Muscle of leg (tissue), 11 donors: Measurements from ENCODE around the gene MX1. TPM values are rescaled to one million over a fixed set of nuclear protein-coding genes. Genes with fewer than 3 reads are reported as not detected.
"Not testable (repeated sequence)": the region's sequence is repeated elsewhere in the genome, so short reads cannot be mapped to it uniquely, and the experiment has no call there.

Experiments
- DNase-seq: peaks from one replicate; pipeline ENCODE4 v3.0.0; 2013
- H3K27ac ChIP-seq: one replicate; pipeline ENCODE4 v1.5.1; 2013; ENCODE audit warnings: mild to moderate bottlenecking, low read length, control low read depth
- H3K27me3 ChIP-seq: one replicate; pipeline ENCODE4 v1.6.1; 2013; ENCODE audit warnings: low read length; ENCODE audit not compliant: control insufficient read depth, insufficient read depth
- H3K36me3 ChIP-seq: one replicate; pipeline ENCODE4 v1.6.1; 2013; ENCODE audit warnings: low read length; ENCODE audit not compliant: control insufficient read depth, insufficient read depth
- H3K4me1 ChIP-seq: one replicate; pipeline ENCODE4 v1.6.1; 2013; ENCODE audit warnings: low read length; ENCODE audit not compliant: control insufficient read depth, insufficient read depth
- H3K4me3 ChIP-seq: one replicate; pipeline ENCODE4 v1.5.1; 2013; ENCODE audit warnings: low read length, control low read depth
- H3K9me3 ChIP-seq: replicated peaks from 2 replicates; pipeline ENCODE4 v1.6.1; 2013; ENCODE audit warnings: low read depth, low read length; ENCODE audit not compliant: control insufficient read depth
- WGBS: methylation state at CpG from one replicate; pipeline ENCODE4 v1.1.5; 2013; ENCODE audit warnings: missing lambda C conversion rate; ENCODE audit not compliant: insufficient coverage; 5-methylcytosine and 5-hydroxymethylcytosine counted together
- polyA plus RNA-seq, 8 donors: library from polyadenylated mRNA; unstranded; fragments of 120-200 nt; gene quantifications; one replicate each; pipeline versions ENCODE4 v1.2.1 to v1.2.3, GENCODE V29; 2013; ENCODE audit warnings: inconsistent platforms in 1 of 8, low replicate concordance in 1 of 8; ENCODE audit not compliant: insufficient read length in 8 of 8, insufficient read depth in 1 of 8
- total RNA-seq: library from RNA; stranded (reverse); fragments of 120-200 nt; gene quantifications from one replicate; pipeline ENCODE4 v1.2.4, GENCODE V29; 2013

MX1 gene
- total and polyA plus RNA-seq, 9 donors: 1.7 to 6.2 (median 3.8) TPM

GRCh38 chr21:41419921-41420862 is 5.8 kb upstream of the MX1 start:
- peak overlapping the region; percentile 87 for H3K27ac ChIP-seq
- peak; percentile 98 for DNase-seq
- H3K9me3 ChIP-seq: no peaks in the 10 kb centered on the region
- H3K4me1 ChIP-seq: peaks cover 19% of the 10 kb centered on the region
- 10% methylated on average over 30 of the region's 54 CpGs for WGBS
- peak overlapping the region; percentile 59 for H3K4me3 ChIP-seq
- no peaks in the 10 kb centered on the region for H3K27me3 ChIP-seq
- no peaks in the 10 kb centered on the region for H3K36me3 ChIP-seq

- no CpG with 5 or more reads among the region's 8 CpGs for WGBS
- H3K27ac ChIP-seq: peak overlapping the region; percentile 87
Observed at GRCh38 chr21:41420998-41421397, 5.0 kb upstream of the MX1 start.

GRCh38 chr21:41422546-41423304 is 3.3 kb upstream of the MX1 start:
- 87% methylated on average over 12 of the region's 19 CpGs for WGBS
- no peak overlapping the region for H3K27ac ChIP-seq

More at GRCh38 chr21:41420998-41421397, 5.0 kb upstream of the MX1 start:
- H3K4me3 ChIP-seq: peak overlapping the region; percentile 59
- H3K9me3 ChIP-seq, H3K36me3 ChIP-seq, DNase-seq, H3K27me3 ChIP-seq: not testable (repeated sequence)
- peaks cover 24% of the 10 kb centered on the region for H3K4me1 ChIP-seq

GRCh38 chr21:41423305-41423636 is 2.8 kb upstream of the MX1 start:
- WGBS: 100% methylated on average over 1 of the region's 5 CpGs
- DNase-seq, H3K4me3 ChIP-seq, H3K36me3 ChIP-seq, H3K9me3 ChIP-seq, H3K27ac ChIP-seq: not testable (repeated sequence)
- Histone ChIP-seq H3K4me1 (peaks cover 38% of the 10 kb centered on the region), H3K27me3 (peaks cover 15% of the 10 kb centered on the region)

More at GRCh38 chr21:41422546-41423304, 3.3 kb upstream of the MX1 start:
- peaks cover 4% of the 10 kb centered on the region for H3K36me3 ChIP-seq
- no peak for DNase-seq
- H3K4me3 ChIP-seq: no peak overlapping the region
- H3K27me3 ChIP-seq: peaks cover 15% of the 10 kb centered on the region
- no peaks in the 10 kb centered on the region for H3K9me3 ChIP-seq
- peaks cover 33% of the 10 kb centered on the region for H3K4me1 ChIP-seq

DNA sequence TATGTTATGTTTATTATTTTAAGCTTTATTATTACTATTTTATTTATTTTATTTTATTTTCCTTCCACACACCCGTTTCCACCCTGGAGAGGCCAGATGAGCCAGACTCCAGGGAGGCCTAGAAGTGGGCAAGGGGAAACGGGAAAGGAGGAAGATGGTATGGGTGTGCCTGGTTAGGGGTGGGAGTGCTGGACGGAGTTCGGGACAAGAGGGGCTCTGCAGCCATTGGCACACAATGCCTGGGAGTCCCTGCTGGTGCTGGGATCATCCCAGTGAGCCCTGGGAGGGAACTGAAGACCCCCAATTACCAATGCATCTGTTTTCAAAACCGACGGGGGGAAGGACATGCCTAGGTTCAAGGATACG is 468 bp upstream of the MX1 start:
- peak overlapping the region; percentile 85 for H3K27ac ChIP-seq
- DNase-seq: no peak
- peaks cover 27% of the 10 kb centered on the region for H3K36me3 ChIP-seq
- H3K4me1 ChIP-seq: peaks cover 37% of the 10 kb centered on the region
- H3K27me3 ChIP-seq: peaks cover 18% of the 10 kb centered on the region
- WGBS: 43% methylated on average over 5 of the region's 7 CpGs
- peak overlapping the region; percentile 91 for H3K4me3 ChIP-seq
- no peaks in the 10 kb centered on the region for H3K9me3 ChIP-seq

DNA sequence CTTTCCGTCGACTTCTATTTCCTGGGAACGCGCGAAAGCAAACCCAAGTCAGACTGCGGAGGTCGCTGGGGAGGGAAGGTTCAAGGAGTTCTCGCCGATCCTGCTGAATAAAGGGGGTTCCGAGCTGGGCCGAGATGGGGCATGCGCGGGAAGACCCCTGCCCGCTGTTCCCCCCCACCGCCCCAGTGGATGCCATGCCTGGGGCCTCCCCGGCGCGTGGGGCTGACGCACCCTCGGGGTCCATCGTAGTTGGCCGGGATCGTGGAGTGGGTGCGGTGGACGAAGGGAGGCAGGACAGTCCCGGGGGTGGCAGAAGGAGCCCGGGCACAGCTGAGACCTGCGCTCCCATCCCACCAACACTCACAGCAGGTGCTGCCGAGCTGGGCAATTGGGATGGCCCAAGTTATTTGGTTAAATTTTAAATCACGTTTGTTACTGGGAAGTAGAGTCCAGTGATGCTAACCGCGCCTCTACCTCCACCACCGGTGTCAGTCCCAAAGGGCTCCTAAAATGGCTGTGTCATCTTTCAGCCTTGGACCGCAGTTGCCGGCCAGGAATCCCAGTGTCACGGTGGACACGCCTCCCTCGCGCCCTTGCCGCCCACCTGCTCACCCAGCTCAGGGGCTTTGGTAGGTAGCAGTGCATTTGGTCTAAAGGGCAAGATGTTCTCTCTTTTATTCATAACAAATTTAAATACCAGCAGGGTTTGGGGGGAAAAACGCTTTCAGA is 801 bp downstream of the MX1 start:
- WGBS: 2% methylated on average over 15 of the region's 41 CpGs
- H3K27ac ChIP-seq: peak overlapping the region; percentile 85
- peaks cover 33% of the 10 kb centered on the region for H3K4me1 ChIP-seq
- peaks cover 18% of the 10 kb centered on the region for H3K27me3 ChIP-seq
- DNase-seq: no peak
- peak overlapping the region; percentile 91 for H3K4me3 ChIP-seq
- H3K36me3 ChIP-seq: peaks cover 30% of the 10 kb centered on the region
- H3K9me3 ChIP-seq: no peaks in the 10 kb centered on the region

DNA sequence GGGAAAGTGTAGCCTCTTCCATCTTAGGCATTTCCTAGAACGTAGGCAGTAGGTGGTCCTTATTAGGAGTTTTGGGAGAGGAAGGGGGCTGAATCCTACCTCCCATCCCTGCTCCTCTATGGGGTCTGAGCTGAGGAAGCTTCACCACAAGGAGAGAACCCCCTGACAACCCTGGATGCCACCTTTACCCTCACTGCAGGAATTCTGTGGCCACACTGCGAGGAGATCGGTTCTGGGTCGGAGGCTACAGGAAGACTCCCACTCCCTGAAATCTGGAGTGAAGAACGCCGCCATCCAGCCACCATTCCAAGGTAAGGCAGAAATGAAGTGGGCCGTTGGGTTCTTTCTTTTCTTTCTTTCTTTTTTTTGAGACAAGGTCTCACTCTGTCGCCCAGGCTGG is 1.5 kb downstream of the MX1 start:
- peaks cover 29% of the 10 kb centered on the region for H3K4me1 ChIP-seq
- WGBS: 97% methylated on average over 5 of the region's 8 CpGs
- H3K4me3 ChIP-seq: peak overlapping the region; percentile 91
- no peak overlapping the region for H3K27ac ChIP-seq
- no peaks in the 10 kb centered on the region for H3K9me3 ChIP-seq
- no peak for DNase-seq
- peaks cover 37% of the 10 kb centered on the region for H3K36me3 ChIP-seq
- peaks cover 18% of the 10 kb centered on the region for H3K27me3 ChIP-seq

DNA sequence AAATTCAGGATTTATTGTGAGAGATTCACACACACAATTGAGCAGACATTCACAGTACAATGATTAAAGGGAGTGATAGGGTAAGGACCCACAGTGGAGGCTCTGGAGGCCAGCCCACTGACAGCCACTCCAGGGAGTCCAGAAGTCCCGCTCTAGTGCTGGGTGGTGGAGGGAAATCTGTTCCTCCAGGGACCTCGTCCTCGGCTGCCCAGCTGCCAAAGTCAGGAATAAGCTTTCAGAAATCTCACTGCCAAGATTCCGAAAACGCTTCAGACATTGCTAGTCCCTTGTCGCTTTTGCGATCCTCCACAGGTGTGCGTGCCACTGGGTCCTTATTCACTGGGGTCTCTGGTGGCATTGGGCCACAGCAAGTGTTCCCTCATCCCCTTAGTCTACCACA is 2.3 kb downstream of the MX1 start:
- H3K36me3 ChIP-seq: peaks cover 44% of the 10 kb centered on the region
- no peak overlapping the region for H3K27ac ChIP-seq
- H3K9me3 ChIP-seq: no peaks in the 10 kb centered on the region
- peaks cover 29% of the 10 kb centered on the region for H3K4me1 ChIP-seq
- WGBS: 77% methylated on average over 8 of the region's 8 CpGs
- DNase-seq: no peak
- H3K4me3 ChIP-seq: no peak overlapping the region
- H3K27me3 ChIP-seq: peaks cover 18% of the 10 kb centered on the region

DNA sequence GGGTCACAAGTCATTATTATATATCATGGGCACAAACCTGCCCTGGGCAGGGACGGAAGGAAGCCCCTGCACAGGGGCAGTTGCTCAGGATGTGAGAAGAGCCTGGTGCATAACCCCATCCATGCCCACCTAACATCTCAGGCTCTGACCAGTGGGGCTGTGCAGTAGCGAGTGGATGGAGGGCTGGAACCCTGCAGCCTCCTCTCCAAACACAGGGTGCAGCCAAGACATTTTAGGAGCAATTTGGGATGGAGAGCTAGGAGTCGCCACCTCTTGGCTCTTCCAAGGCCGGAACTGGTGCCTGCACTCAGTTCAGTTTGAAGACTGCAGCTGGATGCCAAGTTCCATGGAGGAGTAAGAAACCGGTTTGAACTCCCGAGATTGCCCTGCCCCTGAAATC is 2.8 kb downstream of the MX1 start:
- H3K4me3 ChIP-seq: no peak overlapping the region
- peaks cover 29% of the 10 kb centered on the region for H3K4me1 ChIP-seq
- H3K27me3 ChIP-seq: peaks cover 18% of the 10 kb centered on the region
- DNase-seq: no peak
- no peak overlapping the region for H3K27ac ChIP-seq
- peaks cover 49% of the 10 kb centered on the region for H3K36me3 ChIP-seq
- H3K9me3 ChIP-seq: no peaks in the 10 kb centered on the region
- 78% methylated on average over 4 of the region's 6 CpGs for WGBS

DNA sequence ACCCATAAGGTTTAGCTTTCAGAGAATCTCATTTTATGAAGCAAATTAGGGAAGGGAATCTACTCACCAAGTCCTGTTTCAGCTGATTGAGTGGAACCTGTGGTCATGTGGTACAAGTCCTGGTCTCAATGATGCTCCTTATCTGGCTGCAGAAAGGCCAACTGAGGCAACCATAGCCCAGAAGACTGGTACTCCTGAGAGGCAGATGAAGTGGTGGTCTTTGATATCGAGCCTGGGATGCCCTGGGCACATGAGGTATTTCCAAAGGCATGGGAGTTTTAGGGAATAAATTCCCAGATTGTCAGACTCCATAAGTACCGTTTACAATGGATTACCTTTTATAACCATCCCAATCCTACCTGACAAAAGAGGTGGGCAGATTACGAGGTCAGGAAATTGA is 3.3 kb downstream of the MX1 start:
- WGBS: no CpG with 5 or more reads among the region's 3 CpGs
- Histone ChIP-seq H3K36me3 (peaks cover 52% of the 10 kb centered on the region), H3K27ac (no peak overlapping the region)

More for the DNA sequence above, 3.3 kb downstream of the MX1 start:
- no peak for DNase-seq
- H3K4me1 ChIP-seq: peaks cover 29% of the 10 kb centered on the region
- H3K4me3 ChIP-seq: no peak overlapping the region
- H3K27me3 ChIP-seq: peaks cover 18% of the 10 kb centered on the region
- H3K9me3 ChIP-seq: no peaks in the 10 kb centered on the region
